Pancreas (tissue), 10 donors: ENCODE measurements around the gene GNA12. TPM values are rescaled to one million over a fixed set of nuclear protein-coding genes. Genes with fewer than 3 reads are reported as not detected.

Source experiments
- ATAC-seq, 4 donors: fragments of 200-7000 bp; cut with Tn5 transposase; one replicate each; pipeline versions ENCODE4 v1.8.0 to v1.9.1; 2020; ENCODE audit warnings: mild to moderate bottlenecking in 4 of 4, moderate library complexity in 4 of 4
- DNase-seq, 6 donors: peaks; one replicate each; pipeline ENCODE4 v3.0.0-alpha.2; 2020
- FAIRE-seq: peaks from 2 replicates; lab custom pipeline; 2012; peaks lifted over from hg19 to GRCh38; lab: Jason Lieb, UNC
- H3K27ac ChIP-seq, 4 donors: fragments of 200-600 bp; sonication (generic); 1 replicate in 3 of 4; 2 replicates in 1 of 4; pipeline versions ENCODE4 v1.5.0 to v1.8.0; 2020
- H3K27me3 ChIP-seq, 4 donors: fragments of 200-600 bp; one replicate each; pipeline ENCODE4 v1.8.0; 2021
- H3K36me3 ChIP-seq, 3 donors: fragments of 200-600 bp; sonication (generic) in 1 of 3; one replicate each; pipeline versions ENCODE4 v1.5.0 to v1.8.0; 2020 to 2021
- H3K4me1 ChIP-seq, 3 donors: fragments of 200-600 bp; one replicate each; pipeline ENCODE4 v1.8.0; 2021
- H3K4me3 ChIP-seq, 4 donors: fragments of 200-600 bp; sonication (generic) in 2 of 4; one replicate each; pipeline versions ENCODE4 v1.5.0 to v1.8.0; 2020 to 2021
- H3K9me3 ChIP-seq, 4 donors: fragments of 200-600 bp; one replicate each; pipeline ENCODE4 v1.8.0; 2021
- WGBS, 2 donors: extraction: QIAGEN DNeasy Blood & Tissue Kit; methylation state at CpG; one replicate each; pipeline ENCODE4 v1.1.7; 2013; 5-methylcytosine and 5-hydroxymethylcytosine counted together
- intact Hi-C, 3 donors: fragments of 100-400 bp; cut with DNase I; formaldehyde crosslinking; loops; one replicate each; pipeline versions ENCODE4 v1.11.1 to v1.14.2; 2022
- polyA plus RNA-seq, 2 donors: library from polyadenylated mRNA; stranded (reverse); fragments of 200-250 nt; gene quantifications; one replicate each; pipeline ENCODE4 v1.2.3, GENCODE V29; 2013
- total RNA-seq, 6 donors: library from RNA; stranded (reverse); fragmentation: NEBNext Ultra II Directional in 4 of 6; extraction: Animal tissue kit (Norgen Biotek cat#: 25700) in 4 of 6; gene quantifications; one replicate each; pipeline versions ENCODE4 v1.2.1 to v1.2.4, GENCODE V29; 2021 to 2023
- TF ChIP-seq, protein P1 (sequence below), 4 donors: fragments of 200-600 bp; sonication (generic) in 3 of 4; IDR thresholded peaks; one replicate each; pipeline versions ENCODE4 v1.5.0 to v1.8.0; 2021; ENCODE audit warnings: antibody characterized with exemption in 4 of 4
- donor health status: healthy with polysubstance abuse.
- donor health status: DM: no; HTN: no; CAD: no; lungs with moderate emphysema.
- donor health status: DM: no; HTN: no; CAD: no.
- donor health status: control.
- donor health status: control.
- donor health status: Bipolar disorder and iron deficiency.
- donor health status: DM: yes; HTN: yes; CAD: no.
- donor health status: DM: no; HTN: no; CAD: no.
- donor health status: DM: no; HTN: no; CAD: no.
- donor health status: DM: yes; HTN: yes; CAD: no.

The GNA12 gene
- total and polyA plus RNA-seq, 8 donors: 7.5 to 23.0 (median 15.9) TPM

DNA sequence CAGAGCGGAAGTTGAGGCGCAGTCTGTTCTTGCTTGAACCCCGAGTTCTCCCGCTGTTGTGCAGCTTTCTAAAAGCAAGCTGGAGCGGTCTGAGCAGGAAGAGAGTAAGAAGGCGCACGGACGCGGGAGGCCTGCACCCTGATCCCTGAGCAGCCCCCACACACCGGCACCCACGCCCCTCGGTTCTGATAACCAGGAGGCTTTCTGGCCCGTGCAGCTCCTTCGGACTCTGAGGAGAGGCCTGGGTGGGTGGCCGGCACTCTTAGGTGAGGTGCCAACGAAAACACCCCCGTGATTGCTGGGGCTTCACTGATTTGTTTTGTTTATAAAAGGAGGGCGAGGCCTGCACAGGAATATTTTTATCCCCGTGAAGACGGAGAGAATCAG lies 127.2 kb downstream of the GNA12 start:
- DNase-seq (peak in 1 of 6 donors; percentile 32), ATAC-seq (no peak), FAIRE-seq (no peak)
- no peaks in the 10 kb centered on the region for H3K4me1 ChIP-seq
- H3K4me3 ChIP-seq: no peak overlapping the region
- TF ChIP-seq, protein P1, sequence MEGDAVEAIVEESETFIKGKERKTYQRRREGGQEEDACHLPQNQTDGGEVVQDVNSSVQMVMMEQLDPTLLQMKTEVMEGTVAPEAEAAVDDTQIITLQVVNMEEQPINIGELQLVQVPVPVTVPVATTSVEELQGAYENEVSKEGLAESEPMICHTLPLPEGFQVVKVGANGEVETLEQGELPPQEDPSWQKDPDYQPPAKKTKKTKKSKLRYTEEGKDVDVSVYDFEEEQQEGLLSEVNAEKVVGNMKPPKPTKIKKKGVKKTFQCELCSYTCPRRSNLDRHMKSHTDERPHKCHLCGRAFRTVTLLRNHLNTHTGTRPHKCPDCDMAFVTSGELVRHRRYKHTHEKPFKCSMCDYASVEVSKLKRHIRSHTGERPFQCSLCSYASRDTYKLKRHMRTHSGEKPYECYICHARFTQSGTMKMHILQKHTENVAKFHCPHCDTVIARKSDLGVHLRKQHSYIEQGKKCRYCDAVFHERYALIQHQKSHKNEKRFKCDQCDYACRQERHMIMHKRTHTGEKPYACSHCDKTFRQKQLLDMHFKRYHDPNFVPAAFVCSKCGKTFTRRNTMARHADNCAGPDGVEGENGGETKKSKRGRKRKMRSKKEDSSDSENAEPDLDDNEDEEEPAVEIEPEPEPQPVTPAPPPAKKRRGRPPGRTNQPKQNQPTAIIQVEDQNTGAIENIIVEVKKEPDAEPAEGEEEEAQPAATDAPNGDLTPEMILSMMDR (IDR thresholded peaks at IDR 0.05): no peak
- intact Hi-C loops: no loop called here
- WGBS, 2 donors: 84 to 86% methylated on average over 20 of the region's 20 CpGs
- H3K27ac ChIP-seq: peak overlapping the region in 2 of 4 donors; percentile 33 to 57
- no peaks in the 10 kb centered on the region for H3K36me3 ChIP-seq
- no peaks in the 10 kb centered on the region for H3K9me3 ChIP-seq
- H3K27me3 ChIP-seq: no peaks in the 10 kb centered on the region

DNA sequence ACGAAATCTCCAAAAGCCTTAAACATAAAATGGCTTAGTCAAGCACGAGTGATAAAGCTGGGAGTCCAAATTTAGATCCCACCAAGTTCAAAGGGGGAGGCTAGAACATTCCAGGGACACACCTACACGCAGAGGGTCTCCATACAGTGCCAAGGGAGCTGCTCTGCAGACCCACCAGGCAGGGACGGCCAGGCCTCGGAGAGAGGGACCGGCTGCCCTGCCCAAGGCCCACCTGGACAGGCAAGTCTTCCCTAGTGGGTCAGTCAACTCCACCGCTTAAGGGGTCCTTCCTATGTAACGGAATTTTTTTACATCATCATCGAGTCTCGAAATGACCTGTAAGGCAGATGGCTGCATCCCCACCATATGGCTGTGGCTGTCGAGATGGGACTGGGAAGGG lies 127.6 kb downstream of the GNA12 start:
- H3K27ac ChIP-seq: no peak overlapping the region
- no peaks in the 10 kb centered on the region for H3K36me3 ChIP-seq
- DNase-seq (peak in 1 of 6 donors; percentile 41), ATAC-seq (no peak), FAIRE-seq (no peak)
- TF ChIP-seq, protein P1 (IDR thresholded peaks at IDR 0.05): no peak
- intact Hi-C loops: no loop called here
- H3K4me3 ChIP-seq: no peak overlapping the region
- H3K4me1 ChIP-seq: no peaks in the 10 kb centered on the region
- H3K9me3 ChIP-seq: no peaks in the 10 kb centered on the region
- H3K27me3 ChIP-seq: no peaks in the 10 kb centered on the region
- WGBS, 2 donors: 93 to 94% methylated on average over 11 of the region's 11 CpGs

DNA sequence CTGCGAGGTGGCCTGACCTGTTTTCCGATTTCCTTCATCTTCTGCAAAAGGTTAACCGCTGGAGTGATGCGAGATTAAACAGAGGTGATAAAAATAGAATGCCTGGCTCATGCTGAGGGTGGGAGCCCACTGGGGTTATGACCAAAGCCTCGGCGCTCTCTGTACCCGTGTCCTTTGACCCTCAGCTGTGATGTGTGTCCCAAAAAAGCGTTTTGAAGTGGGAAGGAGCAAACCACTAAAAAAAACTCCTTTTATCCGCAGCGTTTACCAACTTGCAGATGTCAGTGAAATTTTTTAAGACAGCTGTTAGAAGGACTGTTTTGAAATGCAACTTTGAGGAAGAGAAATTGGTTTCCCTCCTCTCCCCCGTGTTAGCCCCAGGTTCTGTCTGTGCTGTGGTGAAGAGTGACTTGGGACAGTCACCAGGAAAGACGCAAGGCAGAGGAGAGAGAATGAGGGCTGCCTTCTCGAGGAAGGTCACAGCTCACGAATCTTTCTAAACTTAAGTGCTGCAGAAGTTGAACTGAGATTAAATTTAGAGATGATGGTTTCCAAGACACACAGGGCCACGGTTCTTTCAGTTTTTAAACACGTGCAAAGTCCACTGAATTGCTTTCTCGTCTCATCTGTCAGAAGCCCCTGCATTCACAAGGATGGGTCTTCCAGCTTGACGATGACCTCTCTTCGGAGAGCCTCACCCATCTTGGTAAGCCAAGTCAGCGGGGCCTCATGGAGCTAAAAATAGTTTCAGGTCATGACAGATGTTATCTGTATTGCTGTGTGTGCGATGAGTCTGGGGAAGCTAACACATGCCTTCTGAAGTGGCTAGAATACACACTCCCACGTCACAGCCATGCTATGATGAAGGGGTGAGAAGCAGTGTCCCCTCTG lies 128.5 kb downstream of the GNA12 start:
- FAIRE-seq: no peak
- Histone ChIP-seq H3K27me3 (no peaks in the 10 kb centered on the region), H3K9me3 (no peaks in the 10 kb centered on the region), H3K4me1 (no peaks in the 10 kb centered on the region), H3K27ac (no peak overlapping the region), H3K4me3 (no peak overlapping the region), H3K36me3 (no peaks in the 10 kb centered on the region)
- peak in 1 of 6 donors; percentile 20 for DNase-seq
- peak in 2 of 4 donors; percentile 7 to 27 for ATAC-seq
- WGBS, 2 donors: 88 to 89% methylated on average over 22 of the region's 22 CpGs
- intact Hi-C loops: no loop called here
- TF ChIP-seq, protein P1 (IDR thresholded peaks at IDR 0.05): no peak

DNA sequence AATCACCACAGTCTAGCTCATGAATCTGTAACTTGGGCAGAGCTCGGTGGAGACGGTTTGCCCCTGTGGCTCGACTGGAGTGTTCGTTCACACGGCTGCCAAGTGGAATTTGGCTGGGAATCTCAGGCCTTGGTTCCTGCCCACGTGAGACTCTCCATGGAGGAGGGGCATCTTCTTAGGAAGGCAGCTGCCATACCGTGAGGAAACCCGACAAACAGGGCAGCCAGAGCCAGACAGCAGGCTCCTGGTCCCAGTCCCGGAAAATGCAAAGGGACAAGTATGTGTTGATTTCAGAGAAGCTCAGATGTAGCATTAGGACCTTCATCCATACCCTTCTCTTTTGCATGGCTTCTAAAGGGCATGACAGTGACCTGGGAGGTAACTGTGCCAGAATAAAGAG lies 129.5 kb downstream of the GNA12 start:
- no peak for ATAC-seq

More for the DNA sequence above, 129.5 kb downstream of the GNA12 start:
- Histone ChIP-seq H3K27me3 (no peaks in the 10 kb centered on the region), H3K27ac (no peak overlapping the region), H3K36me3 (no peaks in the 10 kb centered on the region), H3K4me1 (no peaks in the 10 kb centered on the region), H3K9me3 (no peaks in the 10 kb centered on the region), H3K4me3 (no peak overlapping the region)
- FAIRE-seq (no peak), DNase-seq (no peak)
- TF ChIP-seq, protein P1 (IDR thresholded peaks at IDR 0.05): no peak
- intact Hi-C loops: no loop called here
- 95 to 97% methylated on average over 9 of the region's 9 CpGs for WGBS, 2 donors
